ENCODE measurements around the gene ATXN2. TPM values are rescaled to one million over a fixed set of nuclear protein-coding genes. Genes with fewer than 3 reads are reported as not detected.
A peak's percentile ranks its signal among the peaks of the same experiment; 100 is the strongest.

Gene ATXN2
- total RNA-seq, 4 donors from 2014 or later, result 20.3 to 42.9 (median 25.9) TPM

- WGBS, 2 donors, result 70 to 83% methylated on average over 8 of the region's 8 CpGs
- no peak for DNase-seq (ENCODE audit: low spot score in 2 of 2)
- no peak for TF ChIP-seq POLR2A (IDR thresholded peaks at IDR 0.05)
- TF ChIP-seq, protein P1, sequence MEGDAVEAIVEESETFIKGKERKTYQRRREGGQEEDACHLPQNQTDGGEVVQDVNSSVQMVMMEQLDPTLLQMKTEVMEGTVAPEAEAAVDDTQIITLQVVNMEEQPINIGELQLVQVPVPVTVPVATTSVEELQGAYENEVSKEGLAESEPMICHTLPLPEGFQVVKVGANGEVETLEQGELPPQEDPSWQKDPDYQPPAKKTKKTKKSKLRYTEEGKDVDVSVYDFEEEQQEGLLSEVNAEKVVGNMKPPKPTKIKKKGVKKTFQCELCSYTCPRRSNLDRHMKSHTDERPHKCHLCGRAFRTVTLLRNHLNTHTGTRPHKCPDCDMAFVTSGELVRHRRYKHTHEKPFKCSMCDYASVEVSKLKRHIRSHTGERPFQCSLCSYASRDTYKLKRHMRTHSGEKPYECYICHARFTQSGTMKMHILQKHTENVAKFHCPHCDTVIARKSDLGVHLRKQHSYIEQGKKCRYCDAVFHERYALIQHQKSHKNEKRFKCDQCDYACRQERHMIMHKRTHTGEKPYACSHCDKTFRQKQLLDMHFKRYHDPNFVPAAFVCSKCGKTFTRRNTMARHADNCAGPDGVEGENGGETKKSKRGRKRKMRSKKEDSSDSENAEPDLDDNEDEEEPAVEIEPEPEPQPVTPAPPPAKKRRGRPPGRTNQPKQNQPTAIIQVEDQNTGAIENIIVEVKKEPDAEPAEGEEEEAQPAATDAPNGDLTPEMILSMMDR (IDR thresholded peaks at IDR 0.05), result no peak
- intact Hi-C loops (cut with DNase I; ENCODE audit: low total_unique reads), result no loop called here
- H3K4me3 ChIP-seq (ENCODE audit: low read depth, poor library complexity, severe bottlenecking), result no peak overlapping the region
Observed at GRCh38 chr12:111411185-111411764, 187.8 kb downstream of the ATXN2 start.

GRCh38 chr12:111410431-111411184 lies 188.5 kb downstream of the ATXN2 start:
- TF ChIP-seq, protein P1 (IDR thresholded peaks at IDR 0.05), result no peak
- no peak for TF ChIP-seq POLR2A (IDR thresholded peaks at IDR 0.05)
- intact Hi-C loops (cut with DNase I; ENCODE audit: low total_unique reads), result no loop called here
- no peak for DNase-seq (ENCODE audit: low spot score in 2 of 2)
- H3K4me3 ChIP-seq (ENCODE audit: low read depth, poor library complexity, severe bottlenecking), result no peak overlapping the region
- 48 to 61% methylated on average over 6 to 10 of the region's 12 CpGs for WGBS, 2 donors

DNA sequence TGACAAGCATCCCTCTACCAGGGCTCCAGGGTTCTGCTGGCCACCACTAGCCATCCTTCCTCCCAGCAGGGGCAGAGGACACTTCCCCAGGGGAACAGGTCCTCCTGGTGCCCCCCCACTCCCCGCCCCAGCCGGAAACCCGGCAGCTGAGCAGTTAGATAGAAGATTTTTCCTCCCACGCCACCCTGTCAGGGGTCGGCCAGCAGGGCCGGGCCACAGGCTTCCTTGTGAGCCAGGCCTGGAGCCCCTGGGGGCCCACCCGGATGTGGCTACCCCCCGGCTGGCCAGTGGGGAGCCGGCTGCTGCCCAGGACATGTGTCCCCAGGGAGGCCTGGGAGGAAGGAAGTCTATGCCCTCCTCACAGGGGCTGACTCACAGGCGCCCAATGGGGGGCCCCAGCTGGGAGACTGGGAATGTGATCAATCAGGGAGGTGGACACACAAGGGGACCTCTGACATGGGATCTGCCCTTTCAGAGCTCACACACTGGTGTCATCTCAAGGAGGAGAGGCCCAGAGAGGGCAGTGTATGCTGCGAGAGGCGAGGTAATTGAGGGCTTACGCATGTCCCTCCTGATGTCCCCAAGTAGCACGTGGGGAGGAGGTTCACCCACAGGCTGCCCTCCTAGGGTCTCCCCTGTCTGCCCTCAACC lies 189.2 kb downstream of the ATXN2 start:
- WGBS, 2 donors, result 52 to 53% methylated on average over 12 to 14 of the region's 14 CpGs
- DNase-seq (ENCODE audit: low spot score in 2 of 2), result peak in 1 of 2 donors; percentile 93
- intact Hi-C loops (cut with DNase I; ENCODE audit: low total_unique reads), result loop anchor here (5.0 kb wide), 1 partner anchor 1927 kb away; the partner anchor contains the start of gene SLC8B1
- TF ChIP-seq, protein P1 (IDR thresholded peaks at IDR 0.05), result no peak
- no peak for TF ChIP-seq POLR2A (IDR thresholded peaks at IDR 0.05)
- H3K4me3 ChIP-seq (ENCODE audit: low read depth, poor library complexity, severe bottlenecking), result no peak overlapping the region

GRCh38 chr12:111409403-111409779 lies 189.7 kb downstream of the ATXN2 start:
- intact Hi-C loops (cut with DNase I; ENCODE audit: low total_unique reads), result loop anchor here (5.0 kb wide), 1 partner anchor 1928 kb away; the partner anchor contains the start of gene SLC8B1
- no peak overlapping the region for H3K4me3 ChIP-seq (ENCODE audit: low read depth, poor library complexity, severe bottlenecking)
- no peak for TF ChIP-seq POLR2A (IDR thresholded peaks at IDR 0.05)
- TF ChIP-seq, protein P1 (IDR thresholded peaks at IDR 0.05), result no peak
- WGBS, 2 donors, result 35 to 44% methylated on average over 1 to 9 of the region's 15 CpGs
- no peak for DNase-seq (ENCODE audit: low spot score in 2 of 2)

- H3K4me3 ChIP-seq (ENCODE audit: low read depth, poor library complexity, severe bottlenecking), result no peak overlapping the region
- TF ChIP-seq, protein P1 (IDR thresholded peaks at IDR 0.05), result no peak
- 49 to 50% methylated on average over 4 of the region's 4 CpGs for WGBS, 2 donors
- DNase-seq (ENCODE audit: low spot score in 2 of 2), result no peak
- intact Hi-C loops (cut with DNase I; ENCODE audit: low total_unique reads), result loop anchor here (5.0 kb wide), 1 partner anchor 1928 kb away; the partner anchor contains the start of gene SLC8B1
Observed at GRCh38 chr12:111408686-111409402, 190.3 kb downstream of the ATXN2 start.
